Panc1 (cell line): ENCODE data around the gene HKDC1.

Experiments
- POLR2AphosphoS5 ChIP-seq: IDR thresholded peaks from 2 replicates; pipeline ENCODE4 v1.6.1; 2012; ENCODE audit warnings: mild to moderate bottlenecking, low read depth, low read length, moderate library complexity
- REST ChIP-seq, 2 experiments: IDR thresholded peaks; 2 replicates each; pipeline ENCODE4 v1.6.1; 2011 to 2012; ENCODE audit warnings: low read depth in 2 of 2, control low read depth in 1 of 2, low read length in 1 of 2, mild to moderate bottlenecking in 1 of 2, moderate library complexity in 1 of 2; ENCODE audit not compliant: insufficient read depth in 1 of 2
- SIN3A ChIP-seq: IDR thresholded peaks from 2 replicates; pipeline ENCODE4 v1.6.1; 2012; ENCODE audit warnings: low read depth, mild to moderate bottlenecking, low read length, moderate library complexity, borderline replicate concordance; ENCODE audit not compliant: insufficient read depth
- TF ChIP-seq, protein P1 (sequence below): fragments of 450-650 bp; IDR thresholded peaks from 2 replicates; pipeline ENCODE4 v1.5.1; 2017; ENCODE audit warnings: mild to moderate bottlenecking

DNA sequence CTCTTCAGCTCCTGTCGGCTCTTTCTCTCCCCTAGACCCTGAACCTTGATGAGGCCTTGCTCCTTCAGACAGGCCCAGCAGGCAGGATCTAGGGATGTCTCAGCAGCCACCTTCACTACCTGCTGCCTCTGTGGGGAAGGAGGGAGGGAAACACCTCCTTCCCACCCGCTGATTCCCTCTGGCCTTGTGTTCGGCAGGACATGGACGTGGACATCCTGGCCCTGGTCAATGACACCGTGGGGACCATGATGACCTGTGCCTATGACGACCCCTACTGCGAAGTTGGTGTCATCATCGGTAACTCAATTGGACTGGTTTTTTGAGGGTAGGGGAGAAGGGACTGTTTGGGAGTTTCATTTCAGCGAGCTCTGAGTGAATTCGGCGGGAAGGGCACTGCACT is 20.3 kb downstream of the HKDC1 start:
- TF ChIP-seq, protein P1, sequence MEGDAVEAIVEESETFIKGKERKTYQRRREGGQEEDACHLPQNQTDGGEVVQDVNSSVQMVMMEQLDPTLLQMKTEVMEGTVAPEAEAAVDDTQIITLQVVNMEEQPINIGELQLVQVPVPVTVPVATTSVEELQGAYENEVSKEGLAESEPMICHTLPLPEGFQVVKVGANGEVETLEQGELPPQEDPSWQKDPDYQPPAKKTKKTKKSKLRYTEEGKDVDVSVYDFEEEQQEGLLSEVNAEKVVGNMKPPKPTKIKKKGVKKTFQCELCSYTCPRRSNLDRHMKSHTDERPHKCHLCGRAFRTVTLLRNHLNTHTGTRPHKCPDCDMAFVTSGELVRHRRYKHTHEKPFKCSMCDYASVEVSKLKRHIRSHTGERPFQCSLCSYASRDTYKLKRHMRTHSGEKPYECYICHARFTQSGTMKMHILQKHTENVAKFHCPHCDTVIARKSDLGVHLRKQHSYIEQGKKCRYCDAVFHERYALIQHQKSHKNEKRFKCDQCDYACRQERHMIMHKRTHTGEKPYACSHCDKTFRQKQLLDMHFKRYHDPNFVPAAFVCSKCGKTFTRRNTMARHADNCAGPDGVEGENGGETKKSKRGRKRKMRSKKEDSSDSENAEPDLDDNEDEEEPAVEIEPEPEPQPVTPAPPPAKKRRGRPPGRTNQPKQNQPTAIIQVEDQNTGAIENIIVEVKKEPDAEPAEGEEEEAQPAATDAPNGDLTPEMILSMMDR: no peak
- TF ChIP-seq SIN3A: no peak
- TF ChIP-seq POLR2AphosphoS5: no peak
- no peak for TF ChIP-seq REST (IDR thresholded peaks at IDR 0.05; ENCODE audit: insufficient read depth in 1 of 2, low read depth in 2 of 2, low read length in 1 of 2)
